Measurements from ENCODE around the gene TNS1. TPM values are rescaled to one million over a fixed set of nuclear protein-coding genes. Genes with fewer than 3 reads are reported as not detected.

Gene TNS1
- total and polyA plus RNA-seq, 10 of the 15 experiments (the other 5 are each of a cell fraction or from before 2014, with no cell fraction given) = 0.05 to 0.44 TPM; not detected in 8

GRCh38 chr2:218029366-218030360, 26.9 kb upstream of the TNS1 start (continued):
- TF ChIP-seq ZBTB11 (CRISPR knock-in tag; IDR thresholded peaks at IDR 0.05) = no peak
- TF ChIP-seq ZNF384 (IDR thresholded peaks at IDR 0.05; ENCODE audit: borderline replicate concordance, low read depth, low read length) = no peak
- no peak for TF ChIP-seq GABPA (IDR thresholded peaks at IDR 0.05; ENCODE audit: low read depth)
- no peak for TF ChIP-seq IKZF1 (conservative IDR thresholded peaks at IDR 0.05)
- no peak for TF ChIP-seq POLR2AphosphoS5 (IDR thresholded peaks at IDR 0.05; ENCODE audit: low read length)
- no peak for TF ChIP-seq SMC3 (IDR thresholded peaks at IDR 0.05; ENCODE audit: borderline replicate concordance, low read length)

- in situ Hi-C loops (cut with MboI) (no loop called here), intact Hi-C loops (cut with micrococcal nuclease; ENCODE audit: unreplicated experiment) (no loop called here)
- H2AFZ ChIP-seq (ENCODE audit: control insufficient read depth, low read depth, low read length) = no peak overlapping the region
- H3K9me3 ChIP-seq (replicated peaks; ENCODE audit: control insufficient read depth, insufficient read depth, low read length) = no peaks in the 10 kb centered on the region
- DNase-seq (ENCODE audit: low read depth, low spot score) (no peak), ATAC-seq (no peak), FAIRE-seq (no peak)
- H3K4me1 ChIP-seq (ENCODE audit: control insufficient read depth, insufficient read depth, low read length) = no peaks in the 10 kb centered on the region
- ChIA-PET CTCF (interaction anchor here (1.3 kb wide), 1 partner anchor 35 kb away, joined by 3 read pairs; no protein-coding TSS in a partner anchor), RAD21 (ENCODE audit: unreplicated experiment) (no interaction called here), POLR2A (no interaction called here), SMC1A (ENCODE audit: uncharacterized antibody, unreplicated experiment) (no interaction called here)
- no peak overlapping the region for H3K4me2 ChIP-seq (ENCODE audit: control insufficient read depth, insufficient read depth)
- no TSS peak for BruUV-seq (replicated peaks)
- no peaks in the 10 kb centered on the region for H4K20me1 ChIP-seq (ENCODE audit: control insufficient read depth, insufficient read depth)
- 16% methylated on average over 6 of the region's 6 CpGs for WGBS (ENCODE audit: insufficient coverage, insufficient replicate concordance, low lambda C conversion rate, missing lambda C conversion rate)
- H3K4me3 ChIP-seq = no peak overlapping the region
- no peak for TF ChIP-seq MYC (IDR thresholded peaks at IDR 0.05; ENCODE audit: insufficient read depth, insufficient read length, insufficient replicate concordance, low read length, severe bottlenecking)
- no peak for TF ChIP-seq FOXM1 (IDR thresholded peaks at IDR 0.05; ENCODE audit: low read depth, low read length)
- no peak for TF ChIP-seq TCF3 (IDR thresholded peaks at IDR 0.05; ENCODE audit: borderline replicate concordance, insufficient read depth, low read depth, low read length)
- TF ChIP-seq BRCA1 (IDR thresholded peaks at IDR 0.05; ENCODE audit: low read depth, low read length) = no peak
- TF ChIP-seq SREBF1 (IDR thresholded peaks at IDR 0.05; ENCODE audit: low read length) = no peak
- TF ChIP-seq TCF7 (IDR thresholded peaks at IDR 0.05; ENCODE audit: borderline replicate concordance) = no peak
- no peak overlapping the region for H3K27ac ChIP-seq (ENCODE audit: control insufficient read depth, insufficient read depth)
- H3K36me3 ChIP-seq (ENCODE audit: control insufficient read depth in 2 of 2, insufficient read depth in 2 of 2, low read length in 1 of 2) = no peaks in the 10 kb centered on the region
- no peaks in the 10 kb centered on the region; a peak in 2 of 4 replicates for H3K27me3 ChIP-seq (replicated peaks in 1 of 2; ENCODE audit: control insufficient read depth in 2 of 2, insufficient read depth in 2 of 2, low read length in 1 of 2)
- no peak overlapping the region for H3K9ac ChIP-seq (ENCODE audit: control insufficient read depth, insufficient read depth, low read length)
- H3K79me2 ChIP-seq (ENCODE audit: control insufficient read depth, insufficient read depth, low read length) = no peaks in the 10 kb centered on the region
Measured at GRCh38 chr2:218028562-218029348, 26.0 kb upstream of the TNS1 start.
